H9 (cell line): ENCODE data around the gene FGFBP3. TPM values are rescaled to one million over a fixed set of nuclear protein-coding genes. Genes with fewer than 3 reads are reported as not detected.

ENCODE experiments used
- DNase-seq: peaks from one replicate; pipeline ENCODE4 v3.0.0-alpha.2; 2017
- H2AFZ ChIP-seq: one replicate; pipeline ENCODE4 v1.6.1; 2013; ENCODE audit warnings: mild to moderate bottlenecking, low read length, control low read depth, moderate library complexity
- H2AK5ac ChIP-seq: 2 replicates; pipeline ENCODE4 v1.6.1; 2013; ENCODE audit warnings: low read length, control low read depth, mixed read lengths; ENCODE audit not compliant: insufficient read length
- H2BK120ac ChIP-seq: one replicate; pipeline ENCODE4 v1.6.1; 2013; ENCODE audit warnings: low read depth, mild to moderate bottlenecking, low read length, control low read depth, inconsistent platforms; ENCODE audit not compliant: poor library complexity, severe bottlenecking
- H2BK12ac ChIP-seq: 2 replicates; pipeline ENCODE4 v1.6.1; 2013; ENCODE audit warnings: low read length, control low read depth, mixed read lengths, low read depth; ENCODE audit not compliant: insufficient read length
- H2BK15ac ChIP-seq: 2 replicates; pipeline ENCODE4 v1.6.1; 2013; ENCODE audit warnings: low read depth, low read length, control low read depth
- H2BK20ac ChIP-seq: one replicate; pipeline ENCODE4 v1.6.1; 2013; ENCODE audit warnings: low read depth, mild to moderate bottlenecking, low read length, control low read depth, inconsistent platforms; ENCODE audit not compliant: poor library complexity, severe bottlenecking
- H2BK5ac ChIP-seq: 2 replicates; pipeline ENCODE4 v1.6.1; 2013; ENCODE audit warnings: low read length, control low read depth, mixed read lengths; ENCODE audit not compliant: insufficient read length
- H3K14ac ChIP-seq: 2 replicates; pipeline ENCODE4 v1.6.1; 2013; ENCODE audit warnings: low read length, control low read depth; ENCODE audit not compliant: insufficient read depth
- H3K18ac ChIP-seq: 2 replicates; pipeline ENCODE4 v1.6.1; 2013; ENCODE audit warnings: low read depth, mild to moderate bottlenecking, mixed read lengths, low read length, control low read depth; ENCODE audit not compliant: insufficient read length
- H3K23ac ChIP-seq: 2 replicates; pipeline ENCODE4 v1.6.1; 2013; ENCODE audit warnings: low read length, control low read depth, mixed read lengths, low read depth; ENCODE audit not compliant: insufficient read length
- H3K23me2 ChIP-seq: 2 replicates; pipeline ENCODE4 v1.6.1; 2013; ENCODE audit warnings: low read depth, mild to moderate bottlenecking, mixed read lengths, low read length, control low read depth; ENCODE audit not compliant: insufficient read length, poor library complexity, severe bottlenecking
- H3K27ac ChIP-seq: 2 replicates; pipeline ENCODE4 v1.5.1; 2013; ENCODE audit warnings: low read length, control low read depth, mixed read lengths, low read depth; ENCODE audit not compliant: insufficient read length
- H3K27me3 ChIP-seq: 2 replicates; pipeline ENCODE4 v1.6.1; 2013; ENCODE audit warnings: low read length, control low read depth, inconsistent platforms; ENCODE audit not compliant: insufficient read depth
- H3K4ac ChIP-seq: 2 replicates; pipeline ENCODE4 v1.6.1; 2013; ENCODE audit warnings: low read depth, mild to moderate bottlenecking, control low read depth, inconsistent platforms, low read length, moderate library complexity
- H3K4me1 ChIP-seq: 2 replicates; pipeline ENCODE4 v1.6.1; 2013; ENCODE audit warnings: low read length, control low read depth, inconsistent platforms; ENCODE audit not compliant: insufficient read depth
- H3K4me2 ChIP-seq: 2 replicates; pipeline ENCODE4 v1.6.1; 2013; ENCODE audit warnings: low read length, control low read depth, mixed read lengths; ENCODE audit not compliant: insufficient read length, insufficient read depth
- H3K56ac ChIP-seq: 2 replicates; pipeline ENCODE4 v1.6.1; 2013; ENCODE audit warnings: low read depth, mild to moderate bottlenecking, mixed read lengths, low read length, control low read depth; ENCODE audit not compliant: insufficient read length
- H3K79me1 ChIP-seq: 2 replicates; pipeline ENCODE4 v1.6.1; 2013; ENCODE audit warnings: low read depth, mild to moderate bottlenecking, moderate library complexity, low read length, control low read depth, inconsistent platforms; ENCODE audit not compliant: insufficient read depth, poor library complexity, severe bottlenecking
- H3K79me2 ChIP-seq: 2 replicates; pipeline ENCODE4 v1.6.1; 2013; ENCODE audit warnings: low read length, control low read depth, inconsistent platforms; ENCODE audit not compliant: insufficient read depth
- H3K9ac ChIP-seq: 2 replicates; pipeline ENCODE4 v1.6.1; 2013; ENCODE audit warnings: low read length, control low read depth, mixed read lengths; ENCODE audit not compliant: insufficient read length; ENCODE audit errors: extremely low read depth
- H3K9me3 ChIP-seq: one replicate; pipeline ENCODE4 v1.6.1; 2013; ENCODE audit warnings: low read depth, low read length, inconsistent platforms; ENCODE audit not compliant: control insufficient read depth
- H3T11ph ChIP-seq: one replicate; pipeline ENCODE4 v1.6.1; 2013; ENCODE audit warnings: mild to moderate bottlenecking, low read length, control low read depth, inconsistent platforms
- H4K20me1 ChIP-seq: one replicate; pipeline ENCODE4 v1.6.1; 2013; ENCODE audit not compliant: control insufficient read depth, insufficient read length, insufficient read depth
- H4K5ac ChIP-seq: 2 replicates; pipeline ENCODE4 v1.6.1; 2013; ENCODE audit warnings: low read depth, mild to moderate bottlenecking, mixed read lengths, low read length, control low read depth; ENCODE audit not compliant: insufficient read length
- H4K8ac ChIP-seq: replicated peaks from 2 replicates; pipeline ENCODE4 v1.6.1; 2013; ENCODE audit warnings: low read length, control low read depth, mixed read lengths, low read depth; ENCODE audit not compliant: insufficient read length
- H4K91ac ChIP-seq: 2 replicates; pipeline ENCODE4 v1.6.1; 2013; ENCODE audit warnings: low read depth, mild to moderate bottlenecking, moderate library complexity, mixed read lengths, low read length, control low read depth; ENCODE audit not compliant: insufficient read length
- H3K27ac Mint-ChIP-seq, 3 experiments: 2 replicates in 2 of 3; 3 replicates in 1 of 3; pipeline ENCODE4 v1.8.0; 2020 to 2021; ENCODE audit warnings: mixed read lengths in 3 of 3, mild to moderate bottlenecking in 1 of 3, moderate library complexity in 1 of 3
- H3K27me3 Mint-ChIP-seq: 2 replicates; pipeline ENCODE4 v1.8.0; 2021; ENCODE audit warnings: low read depth, mild to moderate bottlenecking, moderate library complexity, mixed read lengths
- H3K36me3 Mint-ChIP-seq, 3 experiments: 2 replicates in 2 of 3; 3 replicates in 1 of 3; pipeline ENCODE4 v1.8.0; 2020 to 2021; ENCODE audit warnings: low read depth in 3 of 3, mixed read lengths in 3 of 3; ENCODE audit not compliant: insufficient read depth in 1 of 3
- H3K4me1 Mint-ChIP-seq, 2 experiments: 2 replicates each; pipeline ENCODE4 v1.8.0; 2020; ENCODE audit warnings: mixed read lengths in 2 of 2
- H3K4me3 Mint-ChIP-seq, 2 experiments: 2 replicates in 1 of 2; 3 replicates in 1 of 2; pipeline ENCODE4 v1.8.0; 2020 to 2021; ENCODE audit warnings: mild to moderate bottlenecking in 2 of 2, mixed read lengths in 2 of 2, moderate library complexity in 1 of 2
- H3K9me3 Mint-ChIP-seq, 2 experiments: 2 replicates in 1 of 2; 3 replicates in 1 of 2; pipeline ENCODE4 v1.8.0; 2020; ENCODE audit warnings: mild to moderate bottlenecking in 2 of 2, mixed read lengths in 2 of 2, moderate library complexity in 1 of 2
- WGBS: extraction: QIAGEN DNeasy Blood & Tissue Kit; methylation state at CpG from one replicate; pipeline ENCODE4 v1.1.7; 2013; ENCODE audit warnings: missing lambda C conversion rate, low lambda C conversion rate, mixed read lengths; ENCODE audit not compliant: insufficient read length; ENCODE audit errors: extremely low coverage; 5-methylcytosine and 5-hydroxymethylcytosine counted together
- total RNA-seq: library from RNA; stranded (reverse); gene quantifications from 2 replicates; pipeline ENCODE4 v1.2.1, GENCODE V29; 2021
- TF ChIP-seq, protein P1 (sequence below): fragments of 200-600 bp; sonication (generic); conservative IDR thresholded peaks from 3 replicates; pipeline ENCODE4 v1.8.0; 2021; ENCODE audit warnings: antibody characterized with exemption, mild to moderate bottlenecking

Gene FGFBP3
- total RNA-seq, 1 experiment from 2014 or later: 49.3 TPM

DNA sequence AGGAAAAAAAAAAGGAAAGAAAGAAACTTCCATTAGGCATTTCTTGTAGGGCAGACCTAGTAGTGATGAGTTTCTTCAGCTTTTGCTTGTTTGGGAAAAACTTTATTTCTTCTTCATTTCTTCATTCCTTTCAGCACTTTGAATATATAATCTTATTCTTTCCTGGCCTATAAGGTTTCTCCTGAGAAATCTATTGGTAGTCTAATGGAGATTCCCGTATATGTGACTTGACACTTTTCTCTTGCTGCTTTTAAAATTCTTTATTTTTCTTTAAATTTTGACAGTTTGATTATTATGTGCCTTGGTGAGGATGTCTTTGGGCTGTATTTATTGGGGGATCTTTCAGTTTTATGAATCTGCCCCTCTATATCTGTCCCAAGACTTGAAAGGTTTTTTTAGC is 10.4 kb upstream of the FGFBP3 start:
- H3K4ac ChIP-seq: no peak overlapping the region
- no peak overlapping the region for H3K14ac ChIP-seq
- H4K20me1 ChIP-seq: no peaks in the 10 kb centered on the region
- no peak overlapping the region for H3T11ph ChIP-seq
- H2AK5ac ChIP-seq: no peak overlapping the region
- H3K79me2 ChIP-seq: peaks cover 2% of the 10 kb centered on the region; the same call in 1 of the 2 replicates
- no peak overlapping the region for H3K56ac ChIP-seq
- no peaks in the 10 kb centered on the region for H3K9me3 ChIP-seq
- no peak overlapping the region for H2AFZ ChIP-seq
- peaks cover 2 to 5% (median 3%) of the 10 kb centered on the region in 3 experiments; a peak in 5 of 7 replicates for H3K36me3 Mint-ChIP-seq
- no peak overlapping the region for H4K8ac ChIP-seq
- no peak overlapping the region for H3K27ac ChIP-seq
- H3K4me3 Mint-ChIP-seq: no peak overlapping the region
- peaks cover 3% of the 10 kb centered on the region for H3K27me3 Mint-ChIP-seq
- no peak overlapping the region for H2BK120ac ChIP-seq
- no peak overlapping the region for H2BK12ac ChIP-seq
- H3K79me1 ChIP-seq: no peaks in the 10 kb centered on the region
- H2BK5ac ChIP-seq: no peak overlapping the region
- H4K5ac ChIP-seq: no peak overlapping the region
- no peak for DNase-seq
- peaks cover 4 to 5% of the 10 kb centered on the region in 2 experiments for H3K9me3 Mint-ChIP-seq
- H3K27me3 ChIP-seq: no peaks in the 10 kb centered on the region
- H3K9ac ChIP-seq: no peak overlapping the region
- no peaks in the 10 kb centered on the region for H3K4me1 ChIP-seq
- WGBS: no CpG with 5 or more reads among the region's 1 CpG
- TF ChIP-seq, protein P1, sequence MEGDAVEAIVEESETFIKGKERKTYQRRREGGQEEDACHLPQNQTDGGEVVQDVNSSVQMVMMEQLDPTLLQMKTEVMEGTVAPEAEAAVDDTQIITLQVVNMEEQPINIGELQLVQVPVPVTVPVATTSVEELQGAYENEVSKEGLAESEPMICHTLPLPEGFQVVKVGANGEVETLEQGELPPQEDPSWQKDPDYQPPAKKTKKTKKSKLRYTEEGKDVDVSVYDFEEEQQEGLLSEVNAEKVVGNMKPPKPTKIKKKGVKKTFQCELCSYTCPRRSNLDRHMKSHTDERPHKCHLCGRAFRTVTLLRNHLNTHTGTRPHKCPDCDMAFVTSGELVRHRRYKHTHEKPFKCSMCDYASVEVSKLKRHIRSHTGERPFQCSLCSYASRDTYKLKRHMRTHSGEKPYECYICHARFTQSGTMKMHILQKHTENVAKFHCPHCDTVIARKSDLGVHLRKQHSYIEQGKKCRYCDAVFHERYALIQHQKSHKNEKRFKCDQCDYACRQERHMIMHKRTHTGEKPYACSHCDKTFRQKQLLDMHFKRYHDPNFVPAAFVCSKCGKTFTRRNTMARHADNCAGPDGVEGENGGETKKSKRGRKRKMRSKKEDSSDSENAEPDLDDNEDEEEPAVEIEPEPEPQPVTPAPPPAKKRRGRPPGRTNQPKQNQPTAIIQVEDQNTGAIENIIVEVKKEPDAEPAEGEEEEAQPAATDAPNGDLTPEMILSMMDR: no peak
- no peak overlapping the region for H3K18ac ChIP-seq
- no peak overlapping the region for H3K27ac Mint-ChIP-seq
- H3K23me2 ChIP-seq: peaks cover 4% of the 10 kb centered on the region
- no peak overlapping the region for H2BK20ac ChIP-seq
- H2BK15ac ChIP-seq: no peak overlapping the region
- H3K4me1 Mint-ChIP-seq: peaks cover 10 to 11% of the 10 kb centered on the region in 2 experiments
- H4K91ac ChIP-seq: no peak overlapping the region
- H3K4me2 ChIP-seq: no peak overlapping the region
- H3K23ac ChIP-seq: no peak overlapping the region
